Lower leg skin (tissue), 4 donors: ENCODE data around the gene SZRD1. TPM values are rescaled to one million over a fixed set of nuclear protein-coding genes. Genes with fewer than 3 reads are reported as not detected.

Source experiments
- DNase-seq, 2 donors: peaks; one replicate each; pipeline ENCODE4 v3.0.0-alpha.2; 2019; ENCODE audit warnings: low spot score in 2 of 2
- H3K4me3 ChIP-seq: fragments of 200-600 bp; sonication (generic); 2 replicates; pipeline ENCODE4 v1.5.1; 2017; ENCODE audit warnings: mild to moderate bottlenecking, low read depth; ENCODE audit not compliant: poor library complexity, severe bottlenecking
- POLR2A ChIP-seq, 2 donors: fragments of 450-650 bp; IDR thresholded peaks; one replicate each; pipeline ENCODE4 v1.6.1; 2016 to 2017; ENCODE audit warnings: antibody characterized with exemption in 2 of 2, mild to moderate bottlenecking in 1 of 2, moderate library complexity in 1 of 2
- WGBS, 2 donors: methylation state at CpG; one replicate each; pipeline ENCODE4 v1.1.5; 2018; 5-methylcytosine and 5-hydroxymethylcytosine counted together
- intact Hi-C: fragments of 100-400 bp; cut with DNase I; formaldehyde crosslinking; loops from one replicate; pipeline ENCODE4 v1.15.0; 2023; ENCODE audit warnings: low total_unique reads
- total RNA-seq, 4 donors: library from RNA; depleted of rRNA; stranded (reverse); fragments of >200 nt; gene quantifications; one replicate each; pipeline ENCODE4 v1.1.0, GENCODE V29; 2016
- TF ChIP-seq, protein P1 (sequence below), 3 donors: fragments of 450-650 bp; IDR thresholded peaks; one replicate each; pipeline ENCODE4 v1.5.1; 2016; ENCODE audit warnings: antibody characterized with exemption in 3 of 3, mild to moderate bottlenecking in 3 of 3, moderate library complexity in 2 of 3

The SZRD1 gene
- total RNA-seq, 4 donors from 2014 or later: 37.8 to 54.0 (median 48.5) TPM

DNA sequence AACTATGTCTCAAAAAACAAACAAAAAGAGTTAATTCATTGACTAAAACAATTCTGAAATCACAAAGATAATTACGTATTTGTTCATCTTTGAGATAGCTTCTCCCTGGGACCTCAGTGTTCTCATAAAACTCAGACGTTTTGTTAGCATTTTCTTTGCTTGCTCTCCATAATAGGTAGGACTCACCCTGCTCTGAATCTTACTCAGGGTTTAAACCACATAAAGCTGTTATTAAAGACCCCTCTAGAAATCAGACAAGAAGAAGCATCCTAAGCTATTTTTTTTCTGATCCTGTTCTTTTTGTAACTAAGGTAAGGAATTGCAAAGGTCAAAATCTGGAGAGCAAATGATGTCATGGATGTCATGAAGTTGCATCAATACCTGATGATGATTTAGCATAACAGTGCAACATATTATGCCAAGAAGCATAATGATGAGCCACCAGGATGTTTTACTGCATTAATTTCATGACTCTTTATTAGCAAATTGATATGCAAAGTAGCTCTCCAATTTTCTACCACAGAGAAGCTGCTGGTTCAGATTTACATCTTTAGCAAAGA, 17.1 kb upstream of the SZRD1 start:
- TF ChIP-seq POLR2A (IDR thresholded peaks at IDR 0.05): no peak
- TF ChIP-seq, protein P1, sequence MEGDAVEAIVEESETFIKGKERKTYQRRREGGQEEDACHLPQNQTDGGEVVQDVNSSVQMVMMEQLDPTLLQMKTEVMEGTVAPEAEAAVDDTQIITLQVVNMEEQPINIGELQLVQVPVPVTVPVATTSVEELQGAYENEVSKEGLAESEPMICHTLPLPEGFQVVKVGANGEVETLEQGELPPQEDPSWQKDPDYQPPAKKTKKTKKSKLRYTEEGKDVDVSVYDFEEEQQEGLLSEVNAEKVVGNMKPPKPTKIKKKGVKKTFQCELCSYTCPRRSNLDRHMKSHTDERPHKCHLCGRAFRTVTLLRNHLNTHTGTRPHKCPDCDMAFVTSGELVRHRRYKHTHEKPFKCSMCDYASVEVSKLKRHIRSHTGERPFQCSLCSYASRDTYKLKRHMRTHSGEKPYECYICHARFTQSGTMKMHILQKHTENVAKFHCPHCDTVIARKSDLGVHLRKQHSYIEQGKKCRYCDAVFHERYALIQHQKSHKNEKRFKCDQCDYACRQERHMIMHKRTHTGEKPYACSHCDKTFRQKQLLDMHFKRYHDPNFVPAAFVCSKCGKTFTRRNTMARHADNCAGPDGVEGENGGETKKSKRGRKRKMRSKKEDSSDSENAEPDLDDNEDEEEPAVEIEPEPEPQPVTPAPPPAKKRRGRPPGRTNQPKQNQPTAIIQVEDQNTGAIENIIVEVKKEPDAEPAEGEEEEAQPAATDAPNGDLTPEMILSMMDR (IDR thresholded peaks at IDR 0.05): no peak
- WGBS, 2 donors: 66 to 69% methylated on average over 2 of the region's 2 CpGs
- no peak overlapping the region for H3K4me3 ChIP-seq
- intact Hi-C loops: loop anchor here (10.0 kb wide), 1 partner anchor 265 kb away; no protein-coding TSS in a partner anchor
- no peak for DNase-seq

DNA sequence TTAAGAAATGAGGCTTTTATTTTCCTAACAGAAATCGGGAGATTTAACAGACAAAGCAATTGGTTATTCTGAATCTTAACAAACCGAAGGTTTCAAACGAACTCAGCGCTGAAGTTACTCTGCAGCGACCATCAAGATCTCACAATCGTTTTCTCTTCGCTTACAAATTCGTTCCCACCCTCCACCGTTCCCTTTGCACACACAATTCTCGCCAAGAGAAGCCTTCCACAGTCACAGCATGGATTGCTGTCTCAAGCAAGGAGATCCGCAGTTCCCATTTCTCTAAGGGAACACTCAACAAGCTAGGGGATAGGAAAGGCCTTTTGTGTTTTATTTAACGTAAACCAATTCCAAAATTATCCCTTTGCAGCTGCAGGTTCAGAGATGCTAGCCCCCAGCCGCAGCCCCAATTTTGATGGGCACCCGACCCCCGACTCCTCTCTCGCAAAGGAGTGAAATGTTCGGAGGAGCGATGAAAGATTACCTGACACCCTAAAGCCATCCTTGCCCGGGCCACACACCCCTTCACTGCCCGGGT, 15.5 kb upstream of the SZRD1 start:
- WGBS, 2 donors: 0% methylated on average over 20 of the region's 20 CpGs
- intact Hi-C loops: loop anchor here (10.0 kb wide), 1 partner anchor 267 kb away; no protein-coding TSS in a partner anchor
- TF ChIP-seq POLR2A (IDR thresholded peaks at IDR 0.05): no peak
- TF ChIP-seq, protein P1 (IDR thresholded peaks at IDR 0.05): no peak
- peak overlapping the region; percentile 97 for H3K4me3 ChIP-seq
- DNase-seq: peak in 1 of 2 donors; percentile 70

DNA sequence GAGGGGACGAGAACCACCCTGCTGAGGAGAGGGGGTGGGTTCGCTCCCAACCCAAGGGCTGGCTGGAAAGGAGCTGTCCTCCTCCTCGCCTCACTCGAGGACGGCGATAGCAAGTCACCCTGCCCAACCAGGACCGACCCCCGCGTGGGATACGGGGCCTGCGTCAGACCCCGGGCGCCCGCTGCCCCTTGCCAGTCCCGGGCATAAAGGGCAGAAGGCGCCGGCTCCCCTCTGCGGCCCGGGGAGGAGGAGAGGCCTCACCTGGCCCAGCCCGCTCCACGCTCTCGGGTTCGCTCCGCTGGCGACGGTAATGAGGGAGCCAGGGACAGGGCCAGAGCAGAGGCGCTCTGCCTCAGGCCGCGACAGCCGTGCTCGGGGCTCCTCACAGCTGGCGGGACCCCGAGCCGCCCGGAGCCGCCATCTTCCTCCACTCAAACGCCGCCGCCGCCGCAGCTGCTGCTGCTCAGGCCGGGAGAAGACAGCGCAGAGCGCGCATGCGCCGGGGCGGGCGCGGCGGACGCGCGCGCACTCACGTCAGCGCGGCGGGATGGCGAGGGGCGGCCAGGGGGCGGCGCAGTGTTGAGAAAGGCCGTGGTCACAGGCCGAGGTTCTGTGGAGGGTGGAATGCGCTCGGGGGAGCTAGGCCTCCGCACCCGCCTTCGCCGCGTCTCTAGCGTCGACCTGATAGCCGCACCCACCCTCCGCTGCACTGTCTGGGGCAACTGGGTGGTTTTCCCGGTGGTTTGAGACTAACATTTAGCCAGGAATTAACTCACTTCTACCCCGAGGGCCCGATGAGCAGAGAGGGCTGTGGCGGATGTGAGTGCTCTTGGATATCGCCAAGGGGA, 14.8 kb upstream of the SZRD1 start, which contains the start of gene FBXO42:
Gene FBXO42, minus strand, starts transcription at position 487 of the 848 bp plus-strand sequence. CDS start 37,062 bp downstream, outside the sequence.
- intact Hi-C loops: loop anchor here (10.0 kb wide), 1 partner anchor 267 kb away; no protein-coding TSS in a partner anchor
- H3K4me3 ChIP-seq: peak within 1 kb of the TSS; percentile 97
- 0% methylated on average over 11 to 27 of the region's 81 CpGs for WGBS, 2 donors
- peak in 1 of 2 donors; percentile 59 for TF ChIP-seq POLR2A (IDR thresholded peaks at IDR 0.05)
- TF ChIP-seq, protein P1 (IDR thresholded peaks at IDR 0.05): no peak
- peak; percentile 82 to 97 for DNase-seq

DNA sequence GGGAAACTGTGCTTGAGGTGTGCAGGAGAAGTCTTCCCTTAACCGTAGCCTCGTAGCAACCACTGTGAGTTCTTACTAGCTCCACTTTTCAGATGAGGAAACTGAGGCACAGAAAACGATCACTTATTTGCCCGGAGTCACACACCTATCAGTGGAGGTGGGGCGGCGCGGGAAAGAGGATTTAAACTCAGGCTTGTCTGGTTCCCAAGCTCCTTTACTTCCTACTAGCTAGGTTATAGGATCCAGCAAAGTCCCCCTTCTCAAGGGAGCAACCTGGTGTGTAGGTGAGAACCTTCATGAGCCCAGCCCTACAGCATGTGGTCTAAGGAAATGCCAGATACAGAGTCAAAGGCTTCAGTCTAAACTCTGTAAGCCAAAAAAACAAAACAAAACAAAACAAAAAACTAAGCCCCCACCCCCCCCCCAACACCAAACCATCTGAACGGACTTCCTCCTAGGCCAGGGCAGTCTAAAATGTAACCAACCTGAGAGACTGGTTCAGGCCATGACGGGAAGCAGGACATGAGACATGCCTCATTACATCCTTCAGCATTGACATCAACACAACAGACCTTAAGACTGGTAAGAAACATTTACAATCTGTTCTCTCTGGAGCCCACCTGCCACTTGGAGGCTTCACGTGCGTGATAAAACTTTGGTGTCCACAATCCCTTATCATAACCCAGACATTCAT, 14.1 kb upstream of the SZRD1 start:
- WGBS, 2 donors: 39 to 43% methylated on average over 11 of the region's 11 CpGs
- TF ChIP-seq, protein P1 (IDR thresholded peaks at IDR 0.05): no peak
- no peak for TF ChIP-seq POLR2A (IDR thresholded peaks at IDR 0.05)
- H3K4me3 ChIP-seq: peak overlapping the region; percentile 97
- no peak for DNase-seq
- intact Hi-C loops: loop anchor here (10.0 kb wide), 1 partner anchor 268 kb away; no protein-coding TSS in a partner anchor

DNA sequence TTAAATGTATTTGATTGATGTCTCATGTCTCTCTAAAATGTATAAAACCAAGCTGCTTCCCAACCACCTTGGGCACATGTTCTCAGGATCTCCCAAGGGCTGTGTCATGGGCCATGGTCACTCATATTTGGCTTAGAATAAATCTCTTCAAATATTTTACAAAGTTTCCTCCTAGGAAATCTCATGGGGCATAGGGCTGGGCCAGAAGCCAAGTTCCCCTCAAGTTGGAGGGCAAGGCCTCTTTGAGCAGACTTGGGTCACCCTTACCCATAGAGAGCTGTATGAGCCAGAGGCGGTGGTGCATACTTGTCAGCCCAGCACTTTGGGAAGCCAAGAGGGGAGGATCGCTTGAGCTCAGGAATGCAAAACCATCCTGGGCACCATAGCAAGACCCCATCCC, 12.4 kb upstream of the SZRD1 start:
- 71 to 83% methylated on average over 2 of the region's 2 CpGs for WGBS, 2 donors
- no peak for TF ChIP-seq POLR2A (IDR thresholded peaks at IDR 0.05)
- TF ChIP-seq, protein P1 (IDR thresholded peaks at IDR 0.05): no peak
- H3K4me3 ChIP-seq: no peak overlapping the region
- intact Hi-C loops: loop anchor here (10.0 kb wide), 1 partner anchor 270 kb away; no protein-coding TSS in a partner anchor
- DNase-seq: no peak
